Keratinocyte (primary cell): ENCODE data around the gene CIDEC.

ENCODE experiments used
- EZH2 ChIP-seq: IDR thresholded peaks from one replicate; pipeline ENCODE4 v1.6.1; 2012; ENCODE audit warnings: inconsistent platforms, mild to moderate bottlenecking, low read length, moderate library complexity
- TF ChIP-seq, protein P1 (sequence below), 3 experiments: IDR thresholded peaks in 1 of 3; conservative IDR thresholded peaks in 1 of 3; optimal IDR thresholded peaks in 1 of 3; 2 replicates in 2 of 3; 3 replicates in 1 of 3; pipeline versions ENCODE3 to v1.5.1; 2011; ENCODE audit warnings: low read length in 3 of 3, mild to moderate bottlenecking in 3 of 3, moderate library complexity in 2 of 3, control low read depth in 1 of 3, inconsistent platforms in 1 of 3; ENCODE audit not compliant: insufficient read depth in 2 of 3; ENCODE audit errors: extremely low read depth in 1 of 3

- TF ChIP-seq, protein P1, sequence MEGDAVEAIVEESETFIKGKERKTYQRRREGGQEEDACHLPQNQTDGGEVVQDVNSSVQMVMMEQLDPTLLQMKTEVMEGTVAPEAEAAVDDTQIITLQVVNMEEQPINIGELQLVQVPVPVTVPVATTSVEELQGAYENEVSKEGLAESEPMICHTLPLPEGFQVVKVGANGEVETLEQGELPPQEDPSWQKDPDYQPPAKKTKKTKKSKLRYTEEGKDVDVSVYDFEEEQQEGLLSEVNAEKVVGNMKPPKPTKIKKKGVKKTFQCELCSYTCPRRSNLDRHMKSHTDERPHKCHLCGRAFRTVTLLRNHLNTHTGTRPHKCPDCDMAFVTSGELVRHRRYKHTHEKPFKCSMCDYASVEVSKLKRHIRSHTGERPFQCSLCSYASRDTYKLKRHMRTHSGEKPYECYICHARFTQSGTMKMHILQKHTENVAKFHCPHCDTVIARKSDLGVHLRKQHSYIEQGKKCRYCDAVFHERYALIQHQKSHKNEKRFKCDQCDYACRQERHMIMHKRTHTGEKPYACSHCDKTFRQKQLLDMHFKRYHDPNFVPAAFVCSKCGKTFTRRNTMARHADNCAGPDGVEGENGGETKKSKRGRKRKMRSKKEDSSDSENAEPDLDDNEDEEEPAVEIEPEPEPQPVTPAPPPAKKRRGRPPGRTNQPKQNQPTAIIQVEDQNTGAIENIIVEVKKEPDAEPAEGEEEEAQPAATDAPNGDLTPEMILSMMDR (optimal IDR thresholded peaks at IDR 0.05 in 1 of 3, IDR thresholded peaks at IDR 0.05 in 1 of 3, conservative IDR thresholded peaks at IDR 0.05 in 1 of 3; ENCODE audit: extremely low read depth in 1 of 3, insufficient read depth in 2 of 3, low read length in 3 of 3) = no peak
- TF ChIP-seq EZH2 = no peak
These were observed 18.9 kb downstream of the CIDEC start for GRCh38 chr3:9861201-9861600.
